ENCODE data around the gene CD81. TPM values are rescaled to one million over a fixed set of nuclear protein-coding genes. Genes with fewer than 3 reads are reported as not detected.

CD81 gene
- total RNA-seq, 2 donors from 2014 or later: 116 to 122 TPM

DNA sequence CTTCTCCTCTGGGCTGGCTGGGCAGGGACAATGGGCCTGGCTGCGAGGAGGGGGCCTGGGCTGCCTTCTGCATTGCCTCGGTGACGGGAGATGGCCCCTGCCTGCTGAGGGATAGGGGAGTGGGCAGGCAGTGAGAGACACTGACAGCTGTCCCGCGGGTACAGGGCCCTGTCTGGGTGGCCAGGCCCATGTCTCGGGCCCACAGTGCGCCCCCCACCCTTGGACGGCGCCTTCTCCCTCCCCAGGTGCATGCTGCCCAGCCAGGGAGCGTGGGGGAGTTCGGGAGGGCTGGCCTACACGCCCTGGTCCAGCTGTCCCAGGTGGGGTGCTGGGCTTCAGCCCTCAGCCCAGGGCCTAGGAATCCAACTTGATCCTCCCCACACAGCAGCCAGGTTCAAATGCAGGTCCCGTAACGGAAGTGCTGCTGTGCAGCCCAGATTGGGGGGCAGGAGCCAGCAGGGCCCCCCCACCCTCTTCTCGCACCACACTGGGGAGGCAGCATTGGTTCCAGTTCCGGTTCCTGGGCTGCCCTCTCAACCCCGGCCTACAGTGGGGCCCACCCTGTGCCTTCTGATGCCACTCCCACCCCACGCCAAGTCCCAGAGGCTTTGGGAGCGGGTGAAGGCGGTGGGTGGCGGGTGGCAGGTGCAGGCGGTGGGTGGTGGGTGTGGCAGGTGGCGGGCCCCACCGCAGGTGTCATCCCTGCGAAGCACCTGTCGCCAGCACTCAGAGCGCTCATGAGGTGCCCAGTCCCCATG lies 16.2 kb downstream of the CD81 start:
- H3K36me3 Mint-ChIP-seq (ENCODE audit: insufficient read depth in 2 of 2): no peaks in the 10 kb centered on the region
- H3K27me3 Mint-ChIP-seq (ENCODE audit: low read depth): no peaks in the 10 kb centered on the region
- no peaks in the 10 kb centered on the region for H3K9me3 Mint-ChIP-seq
- no peak overlapping the region for H3K4me3 Mint-ChIP-seq
- H3K4me1 Mint-ChIP-seq (ENCODE audit: low read depth): peaks cover 6% of the 10 kb centered on the region
- ATAC-seq (replicated peaks in 1 of 2) (no peak), DNase-seq (no peak)
- no peak overlapping the region for H3K27ac Mint-ChIP-seq

DNA sequence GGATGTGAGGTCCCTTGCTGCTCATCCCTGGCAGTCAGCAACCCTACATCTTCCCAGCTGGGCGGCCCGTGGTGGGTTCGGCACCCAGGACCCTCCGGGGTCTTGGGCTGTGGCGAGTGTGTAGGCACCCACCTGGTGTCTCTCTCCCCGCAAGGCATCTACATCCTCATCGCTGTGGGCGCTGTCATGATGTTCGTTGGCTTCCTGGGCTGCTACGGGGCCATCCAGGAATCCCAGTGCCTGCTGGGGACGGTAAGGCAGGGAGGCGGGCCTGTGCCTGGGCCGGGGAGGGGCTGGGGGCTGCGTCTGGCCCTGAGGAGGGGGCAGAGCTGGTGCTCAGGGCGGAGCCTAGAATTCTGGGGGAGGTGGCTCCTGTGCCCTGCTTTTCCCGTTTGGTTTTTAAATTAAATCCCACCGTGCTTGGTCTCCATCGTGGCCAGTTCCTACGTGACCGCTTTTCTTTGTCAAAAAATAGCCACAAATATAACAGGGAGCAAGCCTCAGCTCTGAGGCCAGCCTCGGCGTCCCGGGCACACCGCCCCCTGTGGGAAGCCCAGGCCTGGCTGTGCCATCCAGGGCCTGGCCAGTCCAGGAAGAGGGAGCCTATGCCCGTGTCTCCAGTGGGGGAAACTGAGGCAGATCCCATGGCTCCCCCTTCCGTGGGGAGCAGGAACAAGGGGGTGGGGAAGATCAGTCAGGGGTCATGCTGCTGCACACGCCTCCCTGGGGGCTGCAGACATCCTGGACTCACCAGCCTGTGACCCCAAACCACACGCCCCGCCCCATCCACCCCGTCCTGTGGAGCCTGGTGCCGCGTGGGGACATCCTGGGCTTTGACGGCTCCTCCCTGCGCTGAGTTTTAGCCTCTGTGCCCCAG lies 17.1 kb downstream of the CD81 start:
- no peak overlapping the region for H3K27ac Mint-ChIP-seq
- H3K36me3 Mint-ChIP-seq (ENCODE audit: insufficient read depth in 2 of 2): no peaks in the 10 kb centered on the region
- H3K4me1 Mint-ChIP-seq (ENCODE audit: low read depth): peaks cover 6% of the 10 kb centered on the region
- no peak for DNase-seq
- H3K4me3 Mint-ChIP-seq: no peak overlapping the region
- no peaks in the 10 kb centered on the region for H3K9me3 Mint-ChIP-seq
- no peaks in the 10 kb centered on the region for H3K27me3 Mint-ChIP-seq (ENCODE audit: low read depth)
- ATAC-seq (replicated peaks in 1 of 2): no peak

DNA sequence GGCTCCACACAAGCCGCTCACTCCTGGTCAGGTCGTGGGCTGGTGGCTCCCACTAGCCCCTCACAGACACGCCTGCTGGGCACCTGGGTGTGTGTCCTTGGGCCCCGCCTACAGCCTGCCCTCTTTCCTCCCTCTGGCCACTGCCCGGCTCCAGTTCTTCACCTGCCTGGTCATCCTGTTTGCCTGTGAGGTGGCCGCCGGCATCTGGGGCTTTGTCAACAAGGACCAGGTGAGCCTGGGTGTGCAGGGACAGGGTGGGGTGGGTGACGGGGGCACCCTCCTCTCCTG lies 17.7 kb downstream of the CD81 start:
- Mint-ChIP-seq H3K27ac (no peak overlapping the region), H3K27me3 (ENCODE audit: low read depth) (no peaks in the 10 kb centered on the region), H3K9me3 (no peaks in the 10 kb centered on the region)

DNA sequence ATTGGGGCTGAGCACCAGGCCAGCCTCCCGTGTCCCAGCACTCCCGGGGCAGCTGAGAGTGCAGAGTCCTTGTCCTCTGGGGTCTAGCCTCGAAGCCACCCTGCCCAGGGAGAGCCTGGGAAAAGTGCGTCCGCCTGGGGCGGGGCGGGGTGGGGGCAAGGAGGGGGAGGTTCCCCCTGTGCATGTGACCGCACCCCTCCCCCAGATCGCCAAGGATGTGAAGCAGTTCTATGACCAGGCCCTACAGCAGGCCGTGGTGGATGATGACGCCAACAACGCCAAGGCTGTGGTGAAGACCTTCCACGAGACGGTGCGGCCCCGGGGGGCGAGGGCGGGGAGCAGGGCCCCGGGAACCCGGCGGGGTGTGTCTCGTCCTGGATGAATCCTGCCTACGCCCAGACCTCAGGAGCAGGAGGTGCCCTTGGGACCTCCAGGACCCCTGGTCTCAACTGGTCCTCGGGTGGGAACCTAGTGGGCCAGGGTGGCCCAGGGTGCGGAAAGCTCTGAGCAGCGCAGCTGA lies 18.2 kb downstream of the CD81 start:
- no peaks in the 10 kb centered on the region for H3K36me3 Mint-ChIP-seq (ENCODE audit: insufficient read depth in 2 of 2)
- DNase-seq (no peak), ATAC-seq (replicated peaks in 1 of 2) (no peak)
- H3K4me3 Mint-ChIP-seq: no peak overlapping the region
- H3K9me3 Mint-ChIP-seq: no peaks in the 10 kb centered on the region
- no peaks in the 10 kb centered on the region for H3K4me1 Mint-ChIP-seq (ENCODE audit: low read depth)
- H3K27ac Mint-ChIP-seq: no peak overlapping the region
- H3K27me3 Mint-ChIP-seq (ENCODE audit: low read depth): no peaks in the 10 kb centered on the region

More for the DNA sequence above, 17.7 kb downstream of the CD81 start:
- no peak for DNase-seq
- Mint-ChIP-seq H3K4me1 (ENCODE audit: low read depth) (peaks cover 2% of the 10 kb centered on the region), H3K36me3 (ENCODE audit: insufficient read depth in 2 of 2) (no peaks in the 10 kb centered on the region), H3K4me3 (no peak overlapping the region)
- no peak for ATAC-seq (replicated peaks in 1 of 2)

DNA sequence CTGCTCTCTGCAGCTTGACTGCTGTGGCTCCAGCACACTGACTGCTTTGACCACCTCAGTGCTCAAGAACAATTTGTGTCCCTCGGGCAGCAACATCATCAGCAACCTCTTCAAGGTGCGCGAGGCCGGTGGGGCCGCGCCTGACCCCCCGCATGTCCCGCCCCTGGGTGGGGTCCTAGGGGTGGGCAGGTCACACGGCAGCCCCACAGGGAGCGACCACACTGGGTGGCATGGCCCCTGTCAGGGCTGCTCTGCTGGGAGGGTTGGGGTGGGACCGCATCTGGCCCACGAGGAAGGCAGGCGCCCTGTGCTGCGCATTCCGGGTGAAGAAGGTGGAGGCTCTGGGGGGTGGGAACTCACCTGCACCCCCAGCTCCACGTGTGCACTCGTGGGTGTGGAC lies 18.7 kb downstream of the CD81 start:
- no peaks in the 10 kb centered on the region for H3K4me1 Mint-ChIP-seq (ENCODE audit: low read depth)

DNA sequence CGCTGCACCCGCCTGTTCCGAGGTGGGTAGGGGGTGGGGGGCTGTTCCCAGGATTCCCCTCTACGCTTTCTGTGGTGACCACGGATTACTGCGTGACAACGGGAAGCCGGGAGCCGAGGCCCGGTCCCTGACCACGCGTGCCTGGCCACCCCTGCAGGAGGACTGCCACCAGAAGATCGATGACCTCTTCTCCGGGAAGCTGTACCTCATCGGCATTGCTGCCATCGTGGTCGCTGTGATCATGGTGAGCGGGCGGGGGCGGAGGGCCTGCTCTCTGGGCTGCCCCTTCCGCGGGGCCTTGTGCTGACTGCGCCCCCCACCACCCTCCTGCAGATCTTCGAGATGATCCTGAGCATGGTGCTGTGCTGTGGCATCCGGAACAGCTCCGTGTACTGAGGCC lies 19.4 kb downstream of the CD81 start:
- no peak overlapping the region for H3K27ac Mint-ChIP-seq
- H3K36me3 Mint-ChIP-seq (ENCODE audit: insufficient read depth in 2 of 2): no peaks in the 10 kb centered on the region
- peaks cover 4% of the 10 kb centered on the region for H3K4me1 Mint-ChIP-seq (ENCODE audit: low read depth)
- H3K27me3 Mint-ChIP-seq (ENCODE audit: low read depth): no peaks in the 10 kb centered on the region
- H3K4me3 Mint-ChIP-seq: no peak overlapping the region
- no peaks in the 10 kb centered on the region for H3K9me3 Mint-ChIP-seq
- ATAC-seq (replicated peaks in 1 of 2) (no peak), DNase-seq (no peak)

More for the DNA sequence above, 18.7 kb downstream of the CD81 start:
- H3K36me3 Mint-ChIP-seq (ENCODE audit: insufficient read depth in 2 of 2): no peaks in the 10 kb centered on the region
- ATAC-seq (replicated peaks in 1 of 2): no peak
- H3K27ac Mint-ChIP-seq: no peak overlapping the region
- DNase-seq: no peak
- H3K9me3 Mint-ChIP-seq: no peaks in the 10 kb centered on the region
- H3K27me3 Mint-ChIP-seq (ENCODE audit: low read depth): no peaks in the 10 kb centered on the region
- H3K4me3 Mint-ChIP-seq: no peak overlapping the region

DNA sequence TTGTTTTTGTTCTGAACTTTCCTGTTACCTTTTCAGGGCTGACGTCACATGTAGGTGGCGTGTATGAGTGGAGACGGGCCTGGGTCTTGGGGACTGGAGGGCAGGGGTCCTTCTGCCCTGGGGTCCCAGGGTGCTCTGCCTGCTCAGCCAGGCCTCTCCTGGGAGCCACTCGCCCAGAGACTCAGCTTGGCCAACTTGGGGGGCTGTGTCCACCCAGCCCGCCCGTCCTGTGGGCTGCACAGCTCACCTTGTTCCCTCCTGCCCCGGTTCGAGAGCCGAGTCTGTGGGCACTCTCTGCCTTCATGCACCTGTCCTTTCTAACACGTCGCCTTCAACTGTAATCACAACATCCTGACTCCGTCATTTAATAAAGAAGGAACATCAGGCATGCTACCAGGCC lies 19.9 kb downstream of the CD81 start:
- ATAC-seq (replicated peaks in 1 of 2): no peak
- no peaks in the 10 kb centered on the region for H3K36me3 Mint-ChIP-seq (ENCODE audit: insufficient read depth in 2 of 2)

DNA sequence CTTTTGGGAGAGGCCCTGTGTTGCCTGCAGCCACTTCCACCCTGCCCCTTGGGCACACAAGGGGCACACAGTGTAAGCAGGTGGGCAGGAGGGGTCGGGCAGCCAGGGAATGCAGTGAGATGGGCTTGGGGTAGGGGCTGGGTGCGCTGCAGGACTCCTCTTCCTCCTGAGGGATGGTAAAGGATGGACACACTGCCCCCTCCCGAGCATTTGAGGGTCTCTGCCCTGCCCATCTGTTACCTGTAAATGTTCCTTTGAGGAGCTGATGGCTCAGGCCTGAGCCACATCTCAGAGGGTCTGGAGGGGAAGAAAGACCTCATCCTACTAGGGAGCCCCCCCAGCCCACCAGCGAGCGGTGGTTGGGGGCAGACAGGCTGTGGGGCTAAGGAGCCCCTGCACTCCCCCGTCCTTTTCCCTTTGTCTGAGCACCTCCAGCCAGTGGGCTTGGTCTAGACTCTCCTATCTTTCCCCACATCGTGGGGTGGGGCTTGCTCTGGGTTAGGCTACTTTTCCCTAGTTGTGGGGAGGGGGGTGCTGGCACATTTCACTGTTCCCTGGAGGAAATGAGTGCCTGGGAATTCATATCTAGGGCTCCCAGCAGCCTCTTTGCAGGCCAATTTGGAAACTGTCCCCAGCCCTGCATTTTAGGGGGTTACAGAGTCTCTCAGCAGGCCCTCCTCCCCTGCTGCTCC lies 21.7 kb downstream of the CD81 start:
- Mint-ChIP-seq H3K4me3 (peak overlapping the region; percentile 91 to 97), H3K4me1 (ENCODE audit: low read depth) (peaks cover 14% of the 10 kb centered on the region), H3K27me3 (ENCODE audit: low read depth) (no peaks in the 10 kb centered on the region), H3K9me3 (no peaks in the 10 kb centered on the region), H3K27ac (peak overlapping the region; percentile 65), H3K36me3 (ENCODE audit: insufficient read depth in 2 of 2) (no peaks in the 10 kb centered on the region)
- DNase-seq: no peak
- ATAC-seq (replicated peaks in 1 of 2): no peak

More for the DNA sequence above, 19.9 kb downstream of the CD81 start:
- Mint-ChIP-seq H3K27ac (no peak overlapping the region), H3K9me3 (no peaks in the 10 kb centered on the region), H3K27me3 (ENCODE audit: low read depth) (no peaks in the 10 kb centered on the region), H3K4me1 (ENCODE audit: low read depth) (peaks cover 9% of the 10 kb centered on the region), H3K4me3 (no peak overlapping the region)
- no peak for DNase-seq

DNA sequence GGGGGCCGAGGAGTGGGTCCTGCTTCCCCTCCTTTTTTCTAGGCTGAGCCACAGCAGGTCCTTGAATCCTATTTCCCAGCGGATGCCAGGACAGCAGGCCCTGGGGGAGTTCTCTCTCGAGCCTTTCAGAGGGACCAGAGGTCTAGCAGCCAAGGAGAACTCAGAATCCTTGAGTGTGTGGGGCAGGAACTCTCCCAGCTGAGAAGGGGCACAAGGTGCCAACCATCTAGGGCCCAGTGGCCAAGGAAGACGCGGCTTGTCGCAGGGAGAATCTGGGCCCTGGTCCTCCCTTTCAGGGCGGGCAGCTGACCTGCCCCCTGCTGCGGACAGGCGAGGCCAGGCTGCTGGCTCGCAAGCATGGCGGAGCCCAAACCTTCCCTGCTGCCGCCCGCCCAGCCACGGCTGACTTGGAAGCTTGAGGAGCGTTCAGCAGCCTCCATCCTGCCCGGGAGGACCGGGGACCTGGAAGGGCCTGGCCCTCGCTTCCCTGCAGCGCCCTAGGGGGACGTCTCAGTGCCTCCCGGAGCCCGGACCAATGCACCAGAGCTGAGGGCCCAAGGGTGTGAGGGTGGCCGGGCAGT lies 22.5 kb downstream of the CD81 start:
- Mint-ChIP-seq H3K4me3 (peak overlapping the region; percentile 91 to 97), H3K27me3 (ENCODE audit: low read depth) (no peaks in the 10 kb centered on the region), H3K36me3 (ENCODE audit: insufficient read depth in 2 of 2) (no peaks in the 10 kb centered on the region), H3K27ac (peak overlapping the region; percentile 15), H3K4me1 (ENCODE audit: low read depth) (peaks cover 14% of the 10 kb centered on the region), H3K9me3 (no peaks in the 10 kb centered on the region)
- peak in 1 of 2 donors; percentile 33 for DNase-seq
- ATAC-seq (replicated peaks in 1 of 2): no peak

DNA sequence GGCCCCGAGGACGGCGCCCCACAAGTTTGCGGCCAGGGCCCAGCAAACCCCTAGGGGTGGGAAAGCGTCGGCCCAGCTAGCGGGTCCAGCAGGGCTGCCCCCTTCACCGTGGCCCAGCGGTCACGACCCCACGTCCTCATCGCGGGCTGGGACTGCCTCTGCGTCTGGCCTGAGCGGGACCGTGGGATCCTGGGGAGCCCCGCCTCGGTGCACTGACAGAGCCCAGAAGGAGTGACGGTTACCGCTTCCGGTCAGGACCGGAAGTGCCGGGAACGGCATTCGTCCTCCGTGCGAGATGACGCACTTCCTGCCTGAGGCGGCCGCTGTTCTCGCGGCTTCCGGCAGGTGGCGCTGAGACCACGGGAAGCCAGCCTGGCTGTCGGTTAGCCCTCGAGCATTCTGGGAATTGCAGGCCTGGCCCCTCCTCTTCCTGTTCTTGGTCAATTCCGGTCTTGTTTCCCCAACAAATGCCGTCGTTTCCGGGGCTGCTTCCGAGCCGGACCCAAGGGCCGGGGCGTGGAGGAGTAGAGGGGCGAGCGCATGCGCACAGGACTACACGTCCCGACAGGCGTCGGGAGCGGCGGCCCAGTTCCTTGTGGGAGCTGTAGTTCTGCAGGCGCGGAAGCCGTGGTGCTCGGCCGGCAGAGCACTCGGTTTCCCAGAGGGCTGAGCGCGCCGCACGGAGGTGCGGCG lies 23.1 kb downstream of the CD81 start, which contains the start of gene TSSC4:
Gene TSSC4, plus strand, starts transcription at position 682 of the 693 bp plus-strand sequence. CDS start 1,884 bp downstream, outside the sequence.
- peaks cover 14% of the 10 kb centered on the region for H3K4me1 Mint-ChIP-seq (ENCODE audit: low read depth)
- no peaks in the 10 kb centered on the region for H3K27me3 Mint-ChIP-seq (ENCODE audit: low read depth)
- H3K27ac Mint-ChIP-seq: peak within 1 kb of the TSS; percentile 85
- peak within 1 kb of the TSS; percentile 91 to 97 for H3K4me3 Mint-ChIP-seq
- ATAC-seq (replicated peaks in 1 of 2): peak; percentile 87 to 88
- no peaks in the 10 kb centered on the region for H3K9me3 Mint-ChIP-seq
- DNase-seq: peak; percentile 98 to 99
- H3K36me3 Mint-ChIP-seq (ENCODE audit: insufficient read depth in 2 of 2): no peaks in the 10 kb centered on the region

DNA sequence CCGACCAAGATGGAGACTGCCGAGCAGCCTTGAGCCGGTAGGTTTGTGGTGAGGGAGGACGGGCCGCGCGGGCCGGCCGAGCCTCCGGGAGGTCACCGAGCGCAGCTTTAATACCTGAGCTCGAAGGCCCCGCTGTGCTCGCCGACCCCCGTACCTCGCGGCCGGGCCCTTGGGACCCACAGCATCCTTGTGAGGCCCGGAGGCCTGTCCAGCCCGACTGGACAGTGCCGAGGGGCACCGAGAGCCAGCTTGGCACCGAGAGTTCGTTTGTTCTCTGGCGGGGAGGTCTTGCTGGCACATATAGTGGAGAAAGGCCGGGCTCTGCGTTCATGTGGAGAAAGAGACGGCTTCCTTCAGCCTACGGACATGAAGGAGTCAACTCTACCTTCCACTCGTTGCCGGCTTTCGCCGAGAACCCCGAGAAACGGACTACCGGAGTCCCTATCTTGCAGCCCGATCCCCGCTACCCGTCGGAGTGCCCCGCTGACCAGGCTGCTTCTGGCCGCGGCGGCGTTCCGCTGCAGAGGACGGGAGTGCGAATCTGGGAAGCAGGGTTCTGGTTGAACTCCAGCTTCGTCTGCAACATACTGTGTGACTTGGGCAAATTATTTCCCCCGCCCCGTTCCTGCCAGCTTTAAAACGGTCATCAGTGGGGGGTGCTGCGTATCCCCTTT lies 23.8 kb downstream of the CD81 start:
- Mint-ChIP-seq H3K4me3 (peak overlapping the region; percentile 91 to 97), H3K9me3 (no peaks in the 10 kb centered on the region), H3K36me3 (ENCODE audit: insufficient read depth in 2 of 2) (no peaks in the 10 kb centered on the region), H3K4me1 (ENCODE audit: low read depth) (peaks cover 14% of the 10 kb centered on the region), H3K27ac (peak overlapping the region; percentile 85), H3K27me3 (ENCODE audit: low read depth) (no peaks in the 10 kb centered on the region)
- ATAC-seq (replicated peaks in 1 of 2) (no peak), DNase-seq (no peak)
